SH-SY5Y (cell line): ENCODE results near the gene MNAT1.

Experiments
- GATA2 ChIP-seq: IDR thresholded peaks from 2 replicates; pipeline ENCODE4 v1.6.1; 2011; ENCODE audit warnings: mild to moderate bottlenecking, low read depth, low read length
- GATA3 ChIP-seq: IDR thresholded peaks from 2 replicates; pipeline ENCODE4 v1.6.1; 2011; ENCODE audit warnings: low read depth, mild to moderate bottlenecking, low read length, moderate library complexity

- TF ChIP-seq GATA2 (no peak), GATA3 (no peak)
These were observed 52.3 kb downstream of the MNAT1 start for GRCh38 chr14:60786905-60787304.
